ENCODE results near the gene THBS3.
"Not testable (repeated sequence)": the region's sequence is repeated elsewhere in the genome, so short reads cannot be mapped to it uniquely, and the experiment has no call there.

The THBS3 gene

GRCh38 chr1:155241069-155241679 lies 33.5 kb upstream of the THBS3 start:
- TF ChIP-seq, protein P1, sequence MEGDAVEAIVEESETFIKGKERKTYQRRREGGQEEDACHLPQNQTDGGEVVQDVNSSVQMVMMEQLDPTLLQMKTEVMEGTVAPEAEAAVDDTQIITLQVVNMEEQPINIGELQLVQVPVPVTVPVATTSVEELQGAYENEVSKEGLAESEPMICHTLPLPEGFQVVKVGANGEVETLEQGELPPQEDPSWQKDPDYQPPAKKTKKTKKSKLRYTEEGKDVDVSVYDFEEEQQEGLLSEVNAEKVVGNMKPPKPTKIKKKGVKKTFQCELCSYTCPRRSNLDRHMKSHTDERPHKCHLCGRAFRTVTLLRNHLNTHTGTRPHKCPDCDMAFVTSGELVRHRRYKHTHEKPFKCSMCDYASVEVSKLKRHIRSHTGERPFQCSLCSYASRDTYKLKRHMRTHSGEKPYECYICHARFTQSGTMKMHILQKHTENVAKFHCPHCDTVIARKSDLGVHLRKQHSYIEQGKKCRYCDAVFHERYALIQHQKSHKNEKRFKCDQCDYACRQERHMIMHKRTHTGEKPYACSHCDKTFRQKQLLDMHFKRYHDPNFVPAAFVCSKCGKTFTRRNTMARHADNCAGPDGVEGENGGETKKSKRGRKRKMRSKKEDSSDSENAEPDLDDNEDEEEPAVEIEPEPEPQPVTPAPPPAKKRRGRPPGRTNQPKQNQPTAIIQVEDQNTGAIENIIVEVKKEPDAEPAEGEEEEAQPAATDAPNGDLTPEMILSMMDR (IDR thresholded peaks at IDR 0.05; ENCODE audit: low read depth, low read length) = no peak
- no peak for TF ChIP-seq EZH2phosphoT487 (IDR thresholded peaks at IDR 0.05; ENCODE audit: low read depth)
- Histone ChIP-seq H3K9ac (ENCODE audit: low read length) (0 out of 2 replicates have a peak overlapping the region, but pooled peaks have one; percentile 17), H3K36me3 (replicated peaks; ENCODE audit: low read depth, low read length) (no peaks in the 10 kb centered on the region), H3K4me1 (ENCODE audit: low read length) (peaks cover 27% of the 10 kb centered on the region), H3K4me2 (ENCODE audit: low read length) (peak overlapping the region; percentile 63), H4K20me1 (ENCODE audit: insufficient read depth, low read length) (no peaks in the 10 kb centered on the region), H3K27me3 (ENCODE audit: low read depth, low read length) (no peaks in the 10 kb centered on the region), H3K4me3 (ENCODE audit: low read length) (peak overlapping the region; percentile 75), H3K27ac (ENCODE audit: low read length) (no peak overlapping the region), H3K79me2 (ENCODE audit: low read length) (peaks cover 8% of the 10 kb centered on the region), H3K9me3 (ENCODE audit: insufficient read depth, low read length) (no peaks in the 10 kb centered on the region), H2AFZ (ENCODE audit: low read depth, low read length) (peak overlapping the region; percentile 70; the same call in 1 of the 2 replicates)

DNA sequence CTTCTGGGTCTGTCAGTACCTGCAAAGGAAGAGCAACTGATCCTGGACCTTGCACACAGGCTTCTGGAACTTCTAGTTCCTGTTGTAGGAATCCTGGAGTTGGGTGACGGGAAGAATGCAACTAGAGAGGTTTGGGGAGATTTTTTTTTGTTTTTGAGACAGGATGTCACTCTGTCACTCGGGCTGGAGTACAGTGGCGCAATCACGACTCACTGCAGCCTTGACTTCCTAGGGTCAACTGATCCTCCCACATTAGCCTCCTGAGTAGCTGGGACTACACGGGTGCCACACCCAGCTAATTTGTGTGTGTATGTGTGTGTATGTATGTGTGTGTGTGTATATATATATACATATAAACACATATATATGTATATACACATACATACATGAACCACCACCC lies 28.8 kb upstream of the THBS3 start:
- no peaks in the 10 kb centered on the region for H3K9me3 ChIP-seq (ENCODE audit: insufficient read depth, low read length)
- H2AFZ ChIP-seq (ENCODE audit: low read depth, low read length) = no peak overlapping the region
- TF ChIP-seq, protein P1 (IDR thresholded peaks at IDR 0.05; ENCODE audit: low read depth, low read length) = no peak
- TF ChIP-seq EZH2phosphoT487 (IDR thresholded peaks at IDR 0.05; ENCODE audit: low read depth) = no peak
- no peak overlapping the region for H3K4me2 ChIP-seq (ENCODE audit: low read length)
- H3K4me3 ChIP-seq (ENCODE audit: low read length) = no peak overlapping the region
- H3K9ac ChIP-seq (ENCODE audit: low read length) = no peak overlapping the region
- H3K79me2 ChIP-seq (ENCODE audit: low read length) = no peaks in the 10 kb centered on the region
- H3K4me1 ChIP-seq (ENCODE audit: low read length) = peaks cover 7% of the 10 kb centered on the region
- H3K27ac ChIP-seq (ENCODE audit: low read length) = no peak overlapping the region
- no peaks in the 10 kb centered on the region for H3K36me3 ChIP-seq (replicated peaks; ENCODE audit: low read depth, low read length)
- H4K20me1 ChIP-seq (ENCODE audit: insufficient read depth, low read length) = no peaks in the 10 kb centered on the region
- no peaks in the 10 kb centered on the region for H3K27me3 ChIP-seq (ENCODE audit: low read depth, low read length)

- H3K4me1 ChIP-seq (ENCODE audit: low read length); H3K4me3 ChIP-seq (ENCODE audit: low read length); H3K9ac ChIP-seq (ENCODE audit: low read length); H3K27me3 ChIP-seq (ENCODE audit: low read depth, low read length); H3K79me2 ChIP-seq (ENCODE audit: low read length); H4K20me1 ChIP-seq (ENCODE audit: insufficient read depth, low read length); H3K9me3 ChIP-seq (ENCODE audit: insufficient read depth, low read length); H3K4me2 ChIP-seq (ENCODE audit: low read length); H3K36me3 ChIP-seq (replicated peaks; ENCODE audit: low read depth, low read length); H3K27ac ChIP-seq (ENCODE audit: low read length); H2AFZ ChIP-seq (ENCODE audit: low read depth, low read length): not testable (repeated sequence)
Measured at GRCh38 chr1:155235375-155235774, 27.7 kb upstream of the THBS3 start.

- H4K20me1 ChIP-seq (ENCODE audit: insufficient read depth, low read length); H2AFZ ChIP-seq (ENCODE audit: low read depth, low read length); H3K9ac ChIP-seq (ENCODE audit: low read length); H3K4me1 ChIP-seq (ENCODE audit: low read length); H3K27me3 ChIP-seq (ENCODE audit: low read depth, low read length); H3K9me3 ChIP-seq (ENCODE audit: insufficient read depth, low read length); H3K4me3 ChIP-seq (ENCODE audit: low read length); H3K79me2 ChIP-seq (ENCODE audit: low read length); H3K36me3 ChIP-seq (replicated peaks; ENCODE audit: low read depth, low read length); H3K27ac ChIP-seq (ENCODE audit: low read length); H3K4me2 ChIP-seq (ENCODE audit: low read length): not testable (repeated sequence)
Measured at GRCh38 chr1:155233502-155233901, 25.8 kb upstream of the THBS3 start.

DNA sequence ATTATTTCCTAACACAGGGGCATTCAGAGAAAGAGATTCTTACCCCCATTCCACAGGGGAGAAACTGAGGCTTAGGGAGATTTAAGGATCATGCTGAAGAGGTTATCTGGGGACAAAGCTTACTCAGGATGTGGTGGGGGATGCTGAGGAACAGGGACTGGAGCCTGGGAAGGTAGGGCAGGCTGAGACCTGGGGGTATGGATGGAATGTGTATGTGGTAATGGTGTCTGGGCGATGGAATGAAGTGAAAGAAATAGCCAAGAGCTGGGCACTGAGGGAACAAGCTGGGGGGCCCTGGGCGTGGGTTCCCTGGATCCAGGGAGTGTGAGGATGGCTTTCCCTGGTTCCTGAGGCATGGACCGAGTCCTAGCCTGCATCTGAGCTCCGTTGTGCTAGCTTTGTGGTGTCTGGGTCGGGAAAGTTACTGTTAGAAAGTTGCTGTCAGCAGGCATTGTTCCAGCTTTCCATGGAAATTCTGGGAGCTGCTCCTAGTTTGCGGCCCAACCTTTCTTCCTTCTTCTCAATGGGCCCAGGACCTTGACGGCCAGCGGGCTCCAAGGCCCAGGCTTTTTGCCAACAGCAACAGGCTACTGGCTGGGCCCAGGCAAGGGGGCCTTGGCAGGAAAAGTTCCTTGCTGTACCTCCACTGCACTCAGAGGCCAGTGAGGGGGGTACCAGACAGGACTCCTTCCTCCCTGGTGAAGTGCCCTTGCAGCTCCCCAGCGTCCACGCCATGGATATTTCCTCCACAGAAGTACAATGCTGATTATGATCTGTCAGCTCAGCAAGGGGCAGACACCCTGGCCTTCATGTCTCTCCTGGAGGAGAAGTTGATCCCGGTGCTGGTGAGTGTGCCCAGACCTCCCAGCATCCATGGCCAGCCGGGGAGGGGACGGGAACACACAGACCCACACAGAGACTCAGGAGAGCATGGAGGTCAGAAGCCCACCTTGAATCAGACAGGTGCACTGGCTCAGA lies 24.6 kb upstream of the THBS3 start:
- not testable (repeated sequence) for H3K9me3 ChIP-seq (ENCODE audit: insufficient read depth, low read length); H4K20me1 ChIP-seq (ENCODE audit: insufficient read depth, low read length); H3K4me3 ChIP-seq (ENCODE audit: low read length); H3K4me1 ChIP-seq (ENCODE audit: low read length); H3K36me3 ChIP-seq (replicated peaks; ENCODE audit: low read depth, low read length); H3K4me2 ChIP-seq (ENCODE audit: low read length); H3K79me2 ChIP-seq (ENCODE audit: low read length); H2AFZ ChIP-seq (ENCODE audit: low read depth, low read length); H3K27ac ChIP-seq (ENCODE audit: low read length); H3K27me3 ChIP-seq (ENCODE audit: low read depth, low read length); H3K9ac ChIP-seq (ENCODE audit: low read length)

- H3K27me3 ChIP-seq (ENCODE audit: low read depth, low read length); H3K4me1 ChIP-seq (ENCODE audit: low read length); H3K9me3 ChIP-seq (ENCODE audit: insufficient read depth, low read length); H3K4me3 ChIP-seq (ENCODE audit: low read length); H4K20me1 ChIP-seq (ENCODE audit: insufficient read depth, low read length); H3K9ac ChIP-seq (ENCODE audit: low read length); H3K36me3 ChIP-seq (replicated peaks; ENCODE audit: low read depth, low read length); H2AFZ ChIP-seq (ENCODE audit: low read depth, low read length); H3K79me2 ChIP-seq (ENCODE audit: low read length); H3K4me2 ChIP-seq (ENCODE audit: low read length); H3K27ac ChIP-seq (ENCODE audit: low read length): not testable (repeated sequence)
Measured at GRCh38 chr1:155231302-155231701, 23.6 kb upstream of the THBS3 start.

Data from OCI-LY3 (cell line).